ENCODE data around the gene SYS1. TPM values are rescaled to one million over a fixed set of nuclear protein-coding genes. Genes with fewer than 3 reads are reported as not detected.

The SYS1 gene
- total RNA-seq, 2 experiments from 2014 or later = 94.8 to 107 TPM

DNA sequence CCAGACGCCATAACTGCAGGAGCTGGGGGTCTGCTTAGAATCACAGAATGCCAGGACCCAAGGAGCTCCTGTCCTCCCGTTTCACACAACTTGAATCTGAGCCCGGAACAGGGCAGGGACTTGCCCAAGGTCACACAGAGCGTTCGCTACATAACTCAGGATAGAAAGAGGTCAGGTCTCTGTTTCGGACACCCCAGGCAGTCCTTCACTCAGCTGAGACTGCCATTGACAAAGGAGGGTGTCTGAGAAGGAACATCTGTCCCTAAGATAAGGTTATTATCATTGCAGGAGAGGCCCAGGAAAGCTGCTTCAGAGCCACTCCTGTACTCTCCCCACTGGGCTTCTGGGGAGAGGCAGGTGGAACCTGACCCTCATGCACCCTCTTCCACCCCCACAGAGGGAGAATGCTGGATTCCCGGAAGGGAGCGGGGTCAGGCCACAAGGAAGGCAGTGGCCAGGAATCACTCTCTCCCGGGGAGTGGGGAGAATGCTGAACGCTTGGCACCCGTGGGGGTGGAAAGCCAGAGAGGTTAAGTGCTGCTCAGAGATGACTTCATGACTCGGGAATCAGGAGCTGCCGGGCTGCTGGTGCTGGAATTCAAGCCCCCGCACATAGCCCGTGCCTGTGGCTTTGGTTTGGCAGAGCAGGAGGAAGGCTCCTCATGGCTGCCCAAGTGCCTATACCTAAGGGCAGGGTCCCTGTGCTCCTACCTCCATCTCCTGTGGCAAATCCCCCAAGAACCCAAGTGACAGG is 25.4 kb upstream of the SYS1 start:
- H3K27ac Mint-ChIP-seq = no peak overlapping the region
- POLR2A ChIA-PET = interaction anchor here (0.8 kb wide), 1 partner anchor 26 kb away, joined by 3 read pairs; the partner anchor contains the start of gene SYS1
- TF ChIP-seq, protein P1, sequence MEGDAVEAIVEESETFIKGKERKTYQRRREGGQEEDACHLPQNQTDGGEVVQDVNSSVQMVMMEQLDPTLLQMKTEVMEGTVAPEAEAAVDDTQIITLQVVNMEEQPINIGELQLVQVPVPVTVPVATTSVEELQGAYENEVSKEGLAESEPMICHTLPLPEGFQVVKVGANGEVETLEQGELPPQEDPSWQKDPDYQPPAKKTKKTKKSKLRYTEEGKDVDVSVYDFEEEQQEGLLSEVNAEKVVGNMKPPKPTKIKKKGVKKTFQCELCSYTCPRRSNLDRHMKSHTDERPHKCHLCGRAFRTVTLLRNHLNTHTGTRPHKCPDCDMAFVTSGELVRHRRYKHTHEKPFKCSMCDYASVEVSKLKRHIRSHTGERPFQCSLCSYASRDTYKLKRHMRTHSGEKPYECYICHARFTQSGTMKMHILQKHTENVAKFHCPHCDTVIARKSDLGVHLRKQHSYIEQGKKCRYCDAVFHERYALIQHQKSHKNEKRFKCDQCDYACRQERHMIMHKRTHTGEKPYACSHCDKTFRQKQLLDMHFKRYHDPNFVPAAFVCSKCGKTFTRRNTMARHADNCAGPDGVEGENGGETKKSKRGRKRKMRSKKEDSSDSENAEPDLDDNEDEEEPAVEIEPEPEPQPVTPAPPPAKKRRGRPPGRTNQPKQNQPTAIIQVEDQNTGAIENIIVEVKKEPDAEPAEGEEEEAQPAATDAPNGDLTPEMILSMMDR (IDR thresholded peaks at IDR 0.05) = no peak

DNA sequence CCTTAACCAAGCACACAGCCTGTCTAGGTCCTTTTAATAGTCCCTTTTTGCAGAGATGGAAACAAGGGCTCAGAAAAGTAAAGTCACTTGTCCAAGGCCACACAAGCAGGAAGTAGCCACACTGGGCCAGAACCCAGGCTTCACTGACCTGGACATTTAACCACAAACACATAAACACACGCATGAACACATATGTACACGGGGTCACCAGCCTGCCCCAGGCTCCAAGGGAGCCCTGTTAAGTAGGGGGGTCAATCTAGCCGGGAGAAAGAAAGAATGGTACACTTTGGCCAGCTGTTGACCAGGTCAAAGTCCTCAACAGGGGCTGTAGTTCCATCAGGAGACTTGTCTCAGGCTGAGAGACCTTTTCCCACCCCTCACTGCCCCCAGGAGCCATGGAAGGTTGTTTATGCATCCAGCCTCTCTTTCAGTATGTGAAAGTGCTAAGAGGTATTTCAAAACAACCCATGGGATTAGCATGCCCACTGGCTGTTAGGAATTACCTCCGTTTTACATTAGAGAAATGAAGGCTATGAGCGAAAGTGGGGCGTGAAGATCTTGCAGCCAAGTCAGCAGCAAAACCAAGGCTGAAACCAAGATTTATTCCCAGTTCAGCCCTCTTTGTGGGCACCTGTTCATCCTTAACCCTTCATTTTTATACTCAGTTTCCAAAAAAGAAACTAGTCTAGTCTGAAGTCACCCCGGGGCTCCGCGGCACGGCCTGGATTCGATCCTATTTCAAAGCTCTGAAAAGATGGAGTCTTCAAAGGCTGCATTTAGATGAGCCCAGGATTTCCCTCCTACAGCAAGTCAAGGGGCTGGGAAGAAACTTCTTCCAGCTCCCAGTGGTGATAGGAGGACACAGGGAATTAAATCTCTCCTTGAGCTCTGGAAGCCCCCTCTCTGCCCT is 24.6 kb upstream of the SYS1 start:
- Histone ChIP-seq H3K4me1 (ENCODE audit: insufficient read depth, low read length) (no peaks in the 10 kb centered on the region), H3K27ac (ENCODE audit: low read depth in 1 of 2, low read length in 2 of 2) (no peak overlapping the region), H3K4me3 (ENCODE audit: low read length) (no peak overlapping the region), H3K36me3 (ENCODE audit: insufficient read depth, low read length) (no peaks in the 10 kb centered on the region), H3K9me3 (ENCODE audit: control insufficient read depth in 1 of 2, insufficient read depth in 1 of 2, low read length in 2 of 2) (no peaks in the 10 kb centered on the region), H3K27me3 (ENCODE audit: control insufficient read depth in 1 of 2, insufficient read depth in 2 of 2, low read length in 2 of 2) (no peaks in the 10 kb centered on the region)
- TF ChIP-seq, protein P1 (IDR thresholded peaks at IDR 0.05) = no peak
- intact Hi-C loops (cut with DNase I, micrococcal nuclease) = no loop called here
- Mint-ChIP-seq H3K27me3 (no peaks in the 10 kb centered on the region), H3K36me3 (ENCODE audit: low read depth) (no peaks in the 10 kb centered on the region), H3K9me3 (no peaks in the 10 kb centered on the region), H3K27ac (no peak overlapping the region), H3K4me3 (no peak overlapping the region), H3K4me1 (ENCODE audit: low read depth) (no peaks in the 10 kb centered on the region)
- ChIA-PET POLR2A (no interaction called here), CTCF (no interaction called here)
- no peak for DNase-seq
- no peak for ATAC-seq (ENCODE audit: poor library complexity)

More for the DNA sequence above, 25.4 kb upstream of the SYS1 start:
- ATAC-seq (ENCODE audit: poor library complexity) (no peak), DNase-seq (no peak)
- H3K9me3 Mint-ChIP-seq = no peaks in the 10 kb centered on the region
- no peak overlapping the region for H3K4me3 ChIP-seq (ENCODE audit: low read length)
- H3K36me3 ChIP-seq (ENCODE audit: insufficient read depth, low read length) = no peaks in the 10 kb centered on the region
- no peak overlapping the region for H3K27ac ChIP-seq (ENCODE audit: low read depth in 1 of 2, low read length in 2 of 2)
- H3K27me3 Mint-ChIP-seq = no peaks in the 10 kb centered on the region
- H3K4me1 ChIP-seq (ENCODE audit: insufficient read depth, low read length) = no peaks in the 10 kb centered on the region
- H3K4me1 Mint-ChIP-seq (ENCODE audit: low read depth) = no peaks in the 10 kb centered on the region
- no peaks in the 10 kb centered on the region for H3K9me3 ChIP-seq (ENCODE audit: control insufficient read depth in 1 of 2, insufficient read depth in 1 of 2, low read length in 2 of 2)
- H3K27me3 ChIP-seq (ENCODE audit: control insufficient read depth in 1 of 2, insufficient read depth in 2 of 2, low read length in 2 of 2) = no peaks in the 10 kb centered on the region
- CTCF ChIA-PET = no interaction called here
- intact Hi-C loops (cut with DNase I, micrococcal nuclease) = no loop called here
- no peak overlapping the region for H3K4me3 Mint-ChIP-seq
- no peaks in the 10 kb centered on the region for H3K36me3 Mint-ChIP-seq (ENCODE audit: low read depth)

DNA sequence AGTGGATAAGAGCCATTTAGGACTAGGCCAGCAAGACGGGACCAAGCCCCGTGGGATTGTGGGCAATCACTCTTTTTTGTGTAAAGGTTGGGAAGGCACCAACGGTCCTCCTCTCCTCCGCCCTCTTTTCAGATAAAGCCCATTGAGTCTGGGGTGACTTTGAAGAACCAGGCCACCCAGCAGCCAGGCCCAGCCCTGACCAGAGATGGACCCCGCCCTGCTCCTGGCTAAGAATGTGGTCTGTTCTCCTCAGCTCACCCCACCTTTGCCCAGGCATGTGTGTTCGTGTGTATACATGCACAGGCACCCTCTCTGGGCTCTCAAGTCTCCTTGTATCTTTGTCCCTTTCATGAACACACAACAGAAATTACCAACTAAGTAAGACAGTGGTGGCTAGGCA is 23.9 kb upstream of the SYS1 start:
- H3K27me3 ChIP-seq (ENCODE audit: control insufficient read depth in 1 of 2, insufficient read depth in 2 of 2, low read length in 2 of 2) = no peaks in the 10 kb centered on the region
- no peak for ATAC-seq (ENCODE audit: poor library complexity)
- no peak overlapping the region for H3K27ac ChIP-seq (ENCODE audit: low read depth in 1 of 2, low read length in 2 of 2)
- intact Hi-C loops (cut with DNase I, micrococcal nuclease) = no loop called here
- ChIA-PET CTCF (no interaction called here), POLR2A (no interaction called here)
- Mint-ChIP-seq H3K9me3 (no peaks in the 10 kb centered on the region), H3K36me3 (ENCODE audit: low read depth) (no peaks in the 10 kb centered on the region), H3K4me3 (no peak overlapping the region), H3K4me1 (ENCODE audit: low read depth) (no peaks in the 10 kb centered on the region), H3K27me3 (no peaks in the 10 kb centered on the region), H3K27ac (no peak overlapping the region)
- no peak for DNase-seq
- no peaks in the 10 kb centered on the region for H3K9me3 ChIP-seq (ENCODE audit: control insufficient read depth in 1 of 2, insufficient read depth in 1 of 2, low read length in 2 of 2)
- no peak overlapping the region for H3K4me3 ChIP-seq (ENCODE audit: low read length)
- H3K36me3 ChIP-seq (ENCODE audit: insufficient read depth, low read length) = no peaks in the 10 kb centered on the region
- TF ChIP-seq, protein P1 (IDR thresholded peaks at IDR 0.05) = no peak
- H3K4me1 ChIP-seq (ENCODE audit: insufficient read depth, low read length) = peaks cover under 1% of the 10 kb centered on the region

Measured in CD4-positive, alpha-beta T cell (primary cell).